ENCODE data around the gene KLF4. TPM values are rescaled to one million over a fixed set of nuclear protein-coding genes. Genes with fewer than 3 reads are reported as not detected.

The KLF4 gene
- total RNA-seq, 1 donor from 2014 or later, result 444 TPM

GRCh38 chr9:107439991-107440456 is 49.5 kb downstream of the KLF4 start:
- no peak for TF ChIP-seq CTCF (IDR thresholded peaks at IDR 0.05)
- Histone ChIP-seq H3K4me3 (no peak overlapping the region), H3K27me3 (no peaks in the 10 kb centered on the region), H3K4me1 (no peaks in the 10 kb centered on the region), H3K36me3 (no peaks in the 10 kb centered on the region), H3K9me3 (no peaks in the 10 kb centered on the region), H3K27ac (no peak overlapping the region)
- intact Hi-C loops (cut with DNase I), result no loop called here
- no peak for DNase-seq (ENCODE audit: low spot score in 2 of 2)

- no peak for TF ChIP-seq CTCF (IDR thresholded peaks at IDR 0.05)
- DNase-seq (ENCODE audit: low spot score in 2 of 2), result no peak
- Histone ChIP-seq H3K9me3 (no peaks in the 10 kb centered on the region), H3K4me1 (no peaks in the 10 kb centered on the region), H3K27me3 (no peaks in the 10 kb centered on the region), H3K4me3 (no peak overlapping the region), H3K36me3 (no peaks in the 10 kb centered on the region), H3K27ac (no peak overlapping the region)
- intact Hi-C loops (cut with DNase I), result no loop called here
Measured at GRCh38 chr9:107438211-107439031, 51.1 kb downstream of the KLF4 start.

GRCh38 chr9:107437716-107438115 is 51.9 kb downstream of the KLF4 start:
- H3K9me3 ChIP-seq, result no peaks in the 10 kb centered on the region
- H3K27ac ChIP-seq, result no peak overlapping the region
- no peak for DNase-seq (ENCODE audit: low spot score in 2 of 2)
- intact Hi-C loops (cut with DNase I), result no loop called here
- H3K36me3 ChIP-seq, result no peaks in the 10 kb centered on the region
- no peak overlapping the region for H3K4me3 ChIP-seq
- TF ChIP-seq CTCF (IDR thresholded peaks at IDR 0.05), result no peak
- no peaks in the 10 kb centered on the region for H3K27me3 ChIP-seq
- no peaks in the 10 kb centered on the region for H3K4me1 ChIP-seq

- Histone ChIP-seq H3K27me3 (no peaks in the 10 kb centered on the region), H3K4me3 (no peak overlapping the region), H3K4me1 (no peaks in the 10 kb centered on the region), H3K27ac (no peak overlapping the region), H3K9me3 (no peaks in the 10 kb centered on the region), H3K36me3 (no peaks in the 10 kb centered on the region)
- intact Hi-C loops (cut with DNase I), result no loop called here
- DNase-seq (ENCODE audit: low spot score in 2 of 2), result no peak
- TF ChIP-seq CTCF (IDR thresholded peaks at IDR 0.05), result no peak
Measured at GRCh38 chr9:107435415-107435814, 54.2 kb downstream of the KLF4 start.

Other genes with a start within 250 kb of the KLF4 start
- gene RAD23B, start 206.5 kb downstream of the KLF4 start, total RNA-seq, result 57.7 TPM

All from ascending aorta (tissue), 2 donors.